ENCODE data around the gene TMEM186. TPM values are rescaled to one million over a fixed set of nuclear protein-coding genes. Genes with fewer than 3 reads are reported as not detected.

The TMEM186 gene
- total RNA-seq, 1 donor from 2014 or later: 9.6 TPM

DNA sequence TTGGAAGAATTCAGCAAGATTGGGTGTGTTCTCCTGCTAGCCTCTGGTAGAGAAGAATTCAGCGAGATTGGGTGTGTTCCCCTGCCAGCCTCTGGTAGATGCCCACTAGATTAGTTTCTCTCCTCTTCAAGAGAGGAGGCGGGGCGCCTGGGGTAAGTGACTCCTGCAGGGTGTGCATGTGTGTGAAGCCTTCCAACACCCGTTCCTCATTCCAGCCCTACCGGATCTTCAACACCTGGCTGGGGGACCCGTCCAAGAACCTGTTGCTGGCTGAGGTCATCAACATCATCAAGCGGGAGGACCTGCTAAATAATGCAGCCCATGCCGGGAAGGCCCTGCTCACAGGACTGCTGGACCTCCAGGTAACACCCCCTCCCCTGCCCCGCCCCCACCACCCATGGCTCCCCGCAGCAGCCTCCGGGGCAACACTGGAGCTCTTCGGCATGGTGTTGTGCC, 21.3 kb downstream of the TMEM186 start:
- Mint-ChIP-seq H3K4me3 (ENCODE audit: unreplicated experiment) (no peak overlapping the region), H3K4me1 (ENCODE audit: low read depth, unreplicated experiment) (no peaks in the 10 kb centered on the region), H3K9me3 (ENCODE audit: unreplicated experiment) (peaks cover 1% of the 10 kb centered on the region), H3K36me3 (ENCODE audit: low read depth, unreplicated experiment) (peaks cover 37% of the 10 kb centered on the region), H3K27ac (ENCODE audit: unreplicated experiment) (no peak overlapping the region), H3K27me3 (ENCODE audit: low read depth, unreplicated experiment) (no peaks in the 10 kb centered on the region)
- no peaks in the 10 kb centered on the region for H3K4me1 ChIP-seq (ENCODE audit: insufficient read depth, low read length)
- no peak overlapping the region for H2AFZ ChIP-seq (ENCODE audit: low read depth, low read length)
- FAIRE-seq (no peak), DNase-seq (ENCODE audit: low read depth) (no peak)
- H3K27ac ChIP-seq (ENCODE audit: low read depth, low read length): no peak overlapping the region
- H4K20me1 ChIP-seq (ENCODE audit: insufficient read depth, low read length): no peaks in the 10 kb centered on the region
- H3K4me3 ChIP-seq (ENCODE audit: insufficient read depth, low read depth, low read length): no peak overlapping the region
- H3K36me3 ChIP-seq (ENCODE audit: insufficient read depth, low read length): no peaks in the 10 kb centered on the region
- H3K9ac ChIP-seq (ENCODE audit: low read length): no peak overlapping the region
- no peak overlapping the region for H3K4me2 ChIP-seq (ENCODE audit: low read length)
- H3K79me2 ChIP-seq (ENCODE audit: insufficient read depth, low read length): no peaks in the 10 kb centered on the region
- H3K9me3 ChIP-seq (ENCODE audit: insufficient read depth, low read depth, low read length): no peaks in the 10 kb centered on the region
- no peaks in the 10 kb centered on the region for H3K27me3 ChIP-seq (ENCODE audit: insufficient read depth, low read length)
- TF ChIP-seq, protein P1, sequence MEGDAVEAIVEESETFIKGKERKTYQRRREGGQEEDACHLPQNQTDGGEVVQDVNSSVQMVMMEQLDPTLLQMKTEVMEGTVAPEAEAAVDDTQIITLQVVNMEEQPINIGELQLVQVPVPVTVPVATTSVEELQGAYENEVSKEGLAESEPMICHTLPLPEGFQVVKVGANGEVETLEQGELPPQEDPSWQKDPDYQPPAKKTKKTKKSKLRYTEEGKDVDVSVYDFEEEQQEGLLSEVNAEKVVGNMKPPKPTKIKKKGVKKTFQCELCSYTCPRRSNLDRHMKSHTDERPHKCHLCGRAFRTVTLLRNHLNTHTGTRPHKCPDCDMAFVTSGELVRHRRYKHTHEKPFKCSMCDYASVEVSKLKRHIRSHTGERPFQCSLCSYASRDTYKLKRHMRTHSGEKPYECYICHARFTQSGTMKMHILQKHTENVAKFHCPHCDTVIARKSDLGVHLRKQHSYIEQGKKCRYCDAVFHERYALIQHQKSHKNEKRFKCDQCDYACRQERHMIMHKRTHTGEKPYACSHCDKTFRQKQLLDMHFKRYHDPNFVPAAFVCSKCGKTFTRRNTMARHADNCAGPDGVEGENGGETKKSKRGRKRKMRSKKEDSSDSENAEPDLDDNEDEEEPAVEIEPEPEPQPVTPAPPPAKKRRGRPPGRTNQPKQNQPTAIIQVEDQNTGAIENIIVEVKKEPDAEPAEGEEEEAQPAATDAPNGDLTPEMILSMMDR (IDR thresholded peaks at IDR 0.05; ENCODE audit: insufficient read depth, low read depth, low read length): no peak
- no peak for TF ChIP-seq EZH2 (IDR thresholded peaks at IDR 0.05; ENCODE audit: insufficient read depth, low read length)

DNA sequence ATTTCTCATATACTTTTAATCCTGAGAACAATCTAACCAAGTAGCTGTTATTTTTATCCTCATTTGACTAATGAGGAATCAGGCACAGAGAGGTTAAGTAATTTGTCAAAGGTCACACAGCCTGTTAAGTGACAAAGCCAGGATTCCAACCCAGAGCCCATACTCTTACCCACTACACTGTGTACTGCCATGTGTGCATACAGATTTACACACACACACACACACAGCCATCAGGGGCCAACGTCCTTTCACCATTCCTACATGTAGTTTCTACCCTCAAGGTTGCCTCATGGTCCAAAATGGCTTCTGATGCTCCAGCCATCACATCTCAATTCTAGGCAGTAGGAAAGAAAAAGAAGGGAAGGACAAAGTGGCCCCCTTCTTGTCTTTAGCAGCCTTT, 22.1 kb downstream of the TMEM186 start:
- H4K20me1 ChIP-seq (ENCODE audit: insufficient read depth, low read length): no peaks in the 10 kb centered on the region
- no peak overlapping the region for H3K4me2 ChIP-seq (ENCODE audit: low read length)
- Mint-ChIP-seq H3K4me1 (ENCODE audit: low read depth, unreplicated experiment) (no peaks in the 10 kb centered on the region), H3K27me3 (ENCODE audit: low read depth, unreplicated experiment) (no peaks in the 10 kb centered on the region), H3K27ac (ENCODE audit: unreplicated experiment) (no peak overlapping the region), H3K9me3 (ENCODE audit: unreplicated experiment) (no peaks in the 10 kb centered on the region), H3K4me3 (ENCODE audit: unreplicated experiment) (no peak overlapping the region), H3K36me3 (ENCODE audit: low read depth, unreplicated experiment) (peaks cover 33% of the 10 kb centered on the region)
- H3K4me3 ChIP-seq (ENCODE audit: insufficient read depth, low read depth, low read length): no peak overlapping the region
- no peak overlapping the region for H3K27ac ChIP-seq (ENCODE audit: low read depth, low read length)
- no peaks in the 10 kb centered on the region for H3K36me3 ChIP-seq (ENCODE audit: insufficient read depth, low read length)
- no peak overlapping the region for H3K9ac ChIP-seq (ENCODE audit: low read length)
- no peaks in the 10 kb centered on the region for H3K27me3 ChIP-seq (ENCODE audit: insufficient read depth, low read length)
- H3K9me3 ChIP-seq (ENCODE audit: insufficient read depth, low read depth, low read length): no peaks in the 10 kb centered on the region
- no peak overlapping the region for H2AFZ ChIP-seq (ENCODE audit: low read depth, low read length)
- H3K4me1 ChIP-seq (ENCODE audit: insufficient read depth, low read length): no peaks in the 10 kb centered on the region
- DNase-seq (ENCODE audit: low read depth): no peak
- TF ChIP-seq EZH2 (IDR thresholded peaks at IDR 0.05; ENCODE audit: insufficient read depth, low read length): no peak
- TF ChIP-seq, protein P1 (IDR thresholded peaks at IDR 0.05; ENCODE audit: insufficient read depth, low read depth, low read length): no peak
- FAIRE-seq: no peak
- no peaks in the 10 kb centered on the region for H3K79me2 ChIP-seq (ENCODE audit: insufficient read depth, low read length)

DNA sequence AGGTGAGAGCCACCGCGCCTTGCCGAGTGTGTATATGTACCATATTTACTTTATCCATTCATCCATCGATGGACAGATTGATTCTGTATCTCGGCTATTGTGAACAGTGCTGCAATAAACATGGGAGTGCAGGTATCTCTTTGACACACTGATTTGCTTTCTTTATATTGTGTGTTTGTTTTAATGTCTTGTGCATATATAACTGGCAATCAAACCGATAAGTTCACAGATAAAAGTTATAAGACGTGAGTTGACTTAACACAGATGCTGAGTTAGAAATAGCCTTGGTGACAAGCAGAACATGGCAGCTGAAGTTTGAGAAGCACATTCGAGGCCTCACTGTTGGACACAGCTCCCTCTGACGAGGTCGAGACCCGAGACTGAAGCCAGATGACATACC, 23.2 kb downstream of the TMEM186 start:
- Histone ChIP-seq H4K20me1 (ENCODE audit: insufficient read depth, low read length) (no peaks in the 10 kb centered on the region), H2AFZ (ENCODE audit: low read depth, low read length) (no peak overlapping the region), H3K9me3 (ENCODE audit: insufficient read depth, low read depth, low read length) (no peaks in the 10 kb centered on the region), H3K27me3 (ENCODE audit: insufficient read depth, low read length) (no peaks in the 10 kb centered on the region), H3K79me2 (ENCODE audit: insufficient read depth, low read length) (no peaks in the 10 kb centered on the region), H3K9ac (ENCODE audit: low read length) (no peak overlapping the region), H3K27ac (ENCODE audit: low read depth, low read length) (no peak overlapping the region), H3K4me3 (ENCODE audit: insufficient read depth, low read depth, low read length) (no peak overlapping the region), H3K36me3 (ENCODE audit: insufficient read depth, low read length) (no peaks in the 10 kb centered on the region), H3K4me2 (ENCODE audit: low read length) (no peak overlapping the region), H3K4me1 (ENCODE audit: insufficient read depth, low read length) (no peaks in the 10 kb centered on the region)
- H3K4me1 Mint-ChIP-seq (ENCODE audit: low read depth, unreplicated experiment): no peaks in the 10 kb centered on the region
- H3K4me3 Mint-ChIP-seq (ENCODE audit: unreplicated experiment): no peak overlapping the region
- no peak for FAIRE-seq
- H3K9me3 Mint-ChIP-seq (ENCODE audit: unreplicated experiment): no peaks in the 10 kb centered on the region
- TF ChIP-seq, protein P1 (IDR thresholded peaks at IDR 0.05; ENCODE audit: insufficient read depth, low read depth, low read length): no peak
- no peak for TF ChIP-seq EZH2 (IDR thresholded peaks at IDR 0.05; ENCODE audit: insufficient read depth, low read length)
- H3K27me3 Mint-ChIP-seq (ENCODE audit: low read depth, unreplicated experiment): no peaks in the 10 kb centered on the region
- H3K27ac Mint-ChIP-seq (ENCODE audit: unreplicated experiment): no peak overlapping the region
- peaks cover 34% of the 10 kb centered on the region for H3K36me3 Mint-ChIP-seq (ENCODE audit: low read depth, unreplicated experiment)
- DNase-seq (ENCODE audit: low read depth): no peak
